Measurements from ENCODE around the gene SLC25A41.
"Not testable (repeated sequence)": the region's sequence is repeated elsewhere in the genome, so short reads cannot be mapped to it uniquely, and the experiment has no call there.

The SLC25A41 gene

GRCh38 chr19:6412061-6412446 lies 21.5 kb downstream of the SLC25A41 start:
- no peak for DNase-seq (ENCODE audit: low read depth)

GRCh38 chr19:6409346-6409745 lies 24.2 kb downstream of the SLC25A41 start:
- DNase-seq (ENCODE audit: low read depth), result no peak

- no peak for DNase-seq (ENCODE audit: low read depth)
Observed at GRCh38 chr19:6406401-6406800, 27.2 kb downstream of the SLC25A41 start.

- no peak for DNase-seq (ENCODE audit: low read depth)
Observed at GRCh38 chr19:6402837-6403608, 30.5 kb downstream of the SLC25A41 start.

GRCh38 chr19:6402058-6402457 lies 31.5 kb downstream of the SLC25A41 start:
- no peak for DNase-seq (ENCODE audit: low read depth)

GRCh38 chr19:6400062-6400944 lies 33.3 kb downstream of the SLC25A41 start:
- DNase-seq (ENCODE audit: low read depth), result not testable (repeated sequence)

- no peak for DNase-seq (ENCODE audit: low read depth)
Observed at GRCh38 chr19:6396305-6396704, 37.3 kb downstream of the SLC25A41 start.

GRCh38 chr19:6394831-6395230 lies 38.7 kb downstream of the SLC25A41 start:
- no peak for DNase-seq (ENCODE audit: low read depth)

- DNase-seq (ENCODE audit: low read depth), result no peak
Observed at GRCh38 chr19:6393983-6394412, 39.6 kb downstream of the SLC25A41 start.

- DNase-seq (ENCODE audit: low read depth), result peak; percentile 78
Observed at GRCh38 chr19:6393074-6393982, 40.2 kb downstream of the SLC25A41 start, which contains the start of gene GTF2F1. TSS of gene GTF2F1 (minus strand) at chr19:6393164. CDS start at chr19:6392995, 169 bp downstream.

GRCh38 chr19:6392221-6393073 lies 41.1 kb downstream of the SLC25A41 start:
- no peak for DNase-seq (ENCODE audit: low read depth)

GRCh38 chr19:6387372-6387771 lies 46.2 kb downstream of the SLC25A41 start:
- no peak for DNase-seq (ENCODE audit: low read depth)

GRCh38 chr19:6384381-6384780 lies 49.2 kb downstream of the SLC25A41 start:
- DNase-seq (ENCODE audit: low read depth), result no peak

- DNase-seq (ENCODE audit: low read depth), result no peak
Observed at GRCh38 chr19:6383188-6383587, 50.4 kb downstream of the SLC25A41 start.

GRCh38 chr19:6381030-6381750 lies 52.4 kb downstream of the SLC25A41 start:
- DNase-seq (ENCODE audit: low read depth), result no peak

GRCh38 chr19:6379744-6380143 lies 53.8 kb downstream of the SLC25A41 start:
- DNase-seq (ENCODE audit: low read depth), result no peak

GRCh38 chr19:6378486-6378885 lies 55.1 kb downstream of the SLC25A41 start:
- DNase-seq (ENCODE audit: low read depth), result no peak

- no peak for DNase-seq (ENCODE audit: low read depth)
Observed at GRCh38 chr19:6378041-6378440, 55.5 kb downstream of the SLC25A41 start.

- no peak for DNase-seq (ENCODE audit: low read depth)
Observed at GRCh38 chr19:6376512-6377190, 56.9 kb downstream of the SLC25A41 start.
